AG04450 (cell line): Measurements from ENCODE around the gene TEAD3. TPM values are rescaled to one million over a fixed set of nuclear protein-coding genes. Genes with fewer than 3 reads are reported as not detected.

Experiments used
- CTCF ChIA-PET: fragments of 300-600, 350-600 bp; formaldehyde crosslinking; extraction: SDS; loops from one replicate; lab custom pipeline; 2022; ENCODE audit warnings: antibody characterized with exemption, inconsistent platforms; lab: Charles Lee
- POLR2A ChIA-PET: fragments of 350-600 bp; formaldehyde crosslinking; extraction: SDS; loops from one replicate; lab custom pipeline; 2021; ENCODE audit warnings: antibody characterized with exemption, inconsistent platforms; lab: Yijun Ruan, JAX
- DNase-seq: peaks from one replicate; pipeline ENCODE4 v3.0.0-alpha.2; 2011; ENCODE audit warnings: low read depth, low spot score
- H3K27ac ChIP-seq: one replicate; pipeline ENCODE4 v1.5.1; 2012; ENCODE audit warnings: low read depth, low read length, control low read depth
- H3K27me3 ChIP-seq: one replicate; pipeline ENCODE4 v1.6.0; 2012; ENCODE audit warnings: low read length; ENCODE audit not compliant: control insufficient read depth, insufficient read depth
- H3K4me3 ChIP-seq: 2 replicates; pipeline ENCODE4 v1.5.1; 2011; ENCODE audit warnings: mild to moderate bottlenecking, low read depth, low read length, control low read depth
- H3K9me3 ChIP-seq: 2 replicates; pipeline ENCODE4 v1.5.1; 2012; ENCODE audit warnings: low read length; ENCODE audit not compliant: control insufficient read depth, insufficient read depth
- polyA plus RNA-seq: library from polyadenylated mRNA; depleted of rRNA; stranded (reverse); fragments of >200 nt; gene quantifications from 2 replicates; pipeline ENCODE4 v1.2.3, GENCODE V29; 2011
- TF ChIP-seq, protein P1 (sequence below): IDR thresholded peaks from 2 replicates; pipeline ENCODE4 v1.5.1; 2011; ENCODE audit warnings: low read depth, low read length, control low read depth, inconsistent platforms

The TEAD3 gene
- polyA plus RNA-seq, 1 experiment: 16.6 TPM

DNA sequence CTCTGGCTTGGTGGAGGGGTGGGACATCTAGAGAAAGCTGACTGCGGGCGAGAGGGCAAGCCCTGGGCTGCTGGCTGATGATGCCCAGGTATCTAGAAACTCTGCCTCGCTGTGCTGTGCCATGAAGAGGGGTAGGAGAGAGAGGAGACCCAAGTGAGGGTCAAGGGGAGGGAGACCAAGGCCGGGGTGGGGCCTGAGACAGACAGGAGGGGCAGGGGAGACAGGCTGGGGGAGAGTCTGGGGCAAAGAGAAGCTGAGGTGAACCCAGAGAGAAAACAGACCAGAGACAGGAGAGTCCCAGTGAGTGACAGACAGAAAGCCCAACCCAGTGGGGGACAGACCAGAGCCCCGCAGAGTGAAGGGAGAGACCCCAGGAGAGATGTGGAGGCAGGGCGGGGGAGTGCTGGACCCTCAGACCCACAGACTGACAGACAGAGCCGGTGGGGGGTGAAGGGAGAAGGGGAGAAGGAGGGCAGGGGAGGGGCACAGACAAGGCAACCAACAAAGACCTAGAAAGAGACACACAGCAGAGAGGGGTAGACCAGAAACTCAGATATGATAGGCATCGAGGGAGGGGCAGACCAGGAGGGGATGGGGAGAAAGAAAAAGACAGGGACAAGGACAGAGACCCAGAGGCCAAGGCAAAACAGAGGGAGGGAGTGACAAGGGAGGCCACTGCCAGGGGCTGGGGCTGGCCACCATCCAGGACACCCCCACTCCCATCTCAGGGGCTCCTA, 5.9 kb downstream of the TEAD3 start:
- Histone ChIP-seq H3K27me3 (no peaks in the 10 kb centered on the region), H3K4me3 (no peak overlapping the region), H3K27ac (peak overlapping the region; percentile 80), H3K9me3 (no peaks in the 10 kb centered on the region)
- TF ChIP-seq, protein P1, sequence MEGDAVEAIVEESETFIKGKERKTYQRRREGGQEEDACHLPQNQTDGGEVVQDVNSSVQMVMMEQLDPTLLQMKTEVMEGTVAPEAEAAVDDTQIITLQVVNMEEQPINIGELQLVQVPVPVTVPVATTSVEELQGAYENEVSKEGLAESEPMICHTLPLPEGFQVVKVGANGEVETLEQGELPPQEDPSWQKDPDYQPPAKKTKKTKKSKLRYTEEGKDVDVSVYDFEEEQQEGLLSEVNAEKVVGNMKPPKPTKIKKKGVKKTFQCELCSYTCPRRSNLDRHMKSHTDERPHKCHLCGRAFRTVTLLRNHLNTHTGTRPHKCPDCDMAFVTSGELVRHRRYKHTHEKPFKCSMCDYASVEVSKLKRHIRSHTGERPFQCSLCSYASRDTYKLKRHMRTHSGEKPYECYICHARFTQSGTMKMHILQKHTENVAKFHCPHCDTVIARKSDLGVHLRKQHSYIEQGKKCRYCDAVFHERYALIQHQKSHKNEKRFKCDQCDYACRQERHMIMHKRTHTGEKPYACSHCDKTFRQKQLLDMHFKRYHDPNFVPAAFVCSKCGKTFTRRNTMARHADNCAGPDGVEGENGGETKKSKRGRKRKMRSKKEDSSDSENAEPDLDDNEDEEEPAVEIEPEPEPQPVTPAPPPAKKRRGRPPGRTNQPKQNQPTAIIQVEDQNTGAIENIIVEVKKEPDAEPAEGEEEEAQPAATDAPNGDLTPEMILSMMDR: no peak
- DNase-seq: no peak
- CTCF ChIA-PET: interaction anchor here (1.7 kb wide), 1 partner anchor 23 kb away, joined by 7 read pairs; the partner anchor contains the start of gene RPL10A
- POLR2A ChIA-PET: interaction anchor here (0.5 to 1.4 kb wide), 5 partner anchors 9 to 246 kb away, joined by 3 to 7 read pairs (median 3); no protein-coding TSS in a partner anchor

DNA sequence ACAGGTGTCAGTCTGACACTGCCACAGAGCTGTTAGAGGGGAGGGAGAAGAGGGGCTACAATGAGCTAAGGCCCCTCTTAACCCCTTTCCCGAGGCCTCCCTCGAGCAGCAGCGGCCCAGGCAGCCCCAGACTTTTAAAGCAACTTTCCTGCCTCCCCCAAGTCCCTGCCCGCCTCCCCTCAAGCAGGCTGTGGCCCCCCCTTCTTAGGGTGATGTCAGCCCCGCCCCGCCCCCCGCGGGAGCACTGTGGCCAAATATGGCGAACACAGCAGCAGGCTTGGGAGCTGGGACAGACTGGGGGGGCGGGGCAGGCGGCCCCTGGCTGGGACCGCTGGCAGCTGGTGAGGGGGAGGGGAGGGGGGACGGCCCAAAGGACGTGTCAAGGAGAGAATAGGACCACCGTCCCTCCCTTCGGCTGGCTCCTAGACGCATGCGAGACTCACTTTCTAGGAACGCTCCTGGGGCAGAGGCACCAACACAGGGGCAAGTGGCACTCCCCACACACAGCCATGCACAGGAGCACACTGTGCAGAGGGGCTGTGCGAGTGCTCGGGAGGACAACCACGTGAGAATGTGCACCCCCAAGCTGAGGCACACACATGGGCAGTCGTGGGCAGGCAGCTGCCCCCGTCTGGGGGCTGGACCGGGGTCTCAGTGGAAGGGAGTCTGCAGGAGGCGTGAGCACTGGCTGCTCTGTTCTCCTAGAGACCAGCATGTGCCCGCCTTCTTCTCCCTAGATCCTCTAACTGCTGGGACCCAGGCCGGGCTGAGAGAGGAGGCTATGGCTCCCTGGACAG, 6.7 kb downstream of the TEAD3 start:
- H3K27ac ChIP-seq: peak overlapping the region; percentile 80
- peak overlapping the region; percentile 40 for H3K4me3 ChIP-seq
- ChIA-PET POLR2A (interaction anchor here (0.6 to 1.8 kb wide), 7 partner anchors 9 to 882 kb away, joined by 3 to 7 read pairs (median 3); partner anchors contain the start of gene RPL10A), CTCF (interaction anchor here (0.6 to 0.8 kb wide), 2 partner anchors 23 to 41 kb away, joined by 3 read pairs; no protein-coding TSS in a partner anchor)
- DNase-seq: peak; percentile 72
- TF ChIP-seq, protein P1: no peak
- H3K9me3 ChIP-seq: no peaks in the 10 kb centered on the region
- H3K27me3 ChIP-seq: no peaks in the 10 kb centered on the region

DNA sequence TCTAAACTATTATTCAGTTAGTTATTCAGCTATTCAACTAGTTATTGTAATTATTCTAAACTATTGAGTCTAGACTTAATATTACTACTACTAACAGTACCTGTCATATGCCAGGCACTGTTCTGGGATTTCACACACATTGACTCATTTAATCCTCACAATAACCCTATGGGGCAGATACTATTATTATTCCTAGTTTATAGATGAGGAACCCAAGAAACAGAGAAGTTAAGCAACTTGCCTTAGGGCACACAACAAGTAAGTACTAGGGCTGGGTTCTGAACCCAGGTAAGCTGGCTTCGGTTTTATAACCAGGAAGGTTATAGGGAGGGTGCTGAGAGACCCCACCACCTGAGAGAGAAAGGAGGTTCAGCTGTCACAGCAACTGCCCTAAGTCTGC, 7.8 kb downstream of the TEAD3 start:
- CTCF ChIA-PET: interaction anchor here (0.8 kb wide), 1 partner anchor 21 kb away, joined by 3 read pairs; no protein-coding TSS in a partner anchor
- H3K9me3 ChIP-seq: no peaks in the 10 kb centered on the region
- DNase-seq: no peak
- POLR2A ChIA-PET: interaction anchor here (1.0 to 1.8 kb wide), 3 partner anchors 11 to 20 kb away, joined by 3 to 7 read pairs (median 6); partner anchors contain the start of gene RPL10A
- no peaks in the 10 kb centered on the region for H3K27me3 ChIP-seq
- TF ChIP-seq, protein P1: no peak
- H3K27ac ChIP-seq: peak overlapping the region; percentile 80
- H3K4me3 ChIP-seq: no peak overlapping the region

DNA sequence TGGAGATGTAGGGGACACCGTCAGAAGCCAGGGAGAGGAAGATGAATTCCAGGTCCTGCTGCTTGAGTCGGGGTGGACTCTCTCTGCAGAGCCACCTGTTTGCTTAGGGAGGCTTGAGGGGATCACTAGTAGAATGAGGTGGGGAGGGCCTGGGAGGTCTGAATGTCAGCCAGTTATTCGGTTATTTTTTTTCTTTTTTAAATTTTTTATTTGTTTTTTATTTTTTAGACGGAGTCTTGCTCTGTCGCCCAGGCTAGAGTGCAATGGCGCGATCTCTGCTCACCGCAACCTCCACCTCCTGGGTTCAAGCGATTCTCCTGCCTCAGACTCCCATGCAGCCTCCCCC, 8.4 kb downstream of the TEAD3 start:
- DNase-seq: no peak
- TF ChIP-seq, protein P1: no peak
- Histone ChIP-seq H3K9me3 (no peaks in the 10 kb centered on the region), H3K4me3 (no peak overlapping the region), H3K27ac (peak overlapping the region; percentile 77), H3K27me3 (no peaks in the 10 kb centered on the region)
- CTCF ChIA-PET: no interaction called here
- POLR2A ChIA-PET: interaction anchor here (1.0 kb wide), 1 partner anchor 11 kb away, joined by 3 read pairs; no protein-coding TSS in a partner anchor
